LNCaP clone FGC (cell line): ENCODE measurements around the gene CPNE1.

ENCODE experiments used
- DNase-seq: peaks from one replicate; pipeline ENCODE4 v3.0.0-alpha.2; 2011; ENCODE audit warnings: low read depth
- H3K4me3 ChIP-seq: 2 replicates; pipeline ENCODE4 v1.5.1; 2011; ENCODE audit warnings: mild to moderate bottlenecking, low read depth, low read length, control low read depth
- TF ChIP-seq, protein P1 (sequence below): IDR thresholded peaks from 2 replicates; pipeline ENCODE4 v1.5.1; 2012; ENCODE audit warnings: mild to moderate bottlenecking; ENCODE audit not compliant: control insufficient read depth, insufficient read depth; ENCODE audit errors: extremely low read depth

CPNE1 gene

DNA sequence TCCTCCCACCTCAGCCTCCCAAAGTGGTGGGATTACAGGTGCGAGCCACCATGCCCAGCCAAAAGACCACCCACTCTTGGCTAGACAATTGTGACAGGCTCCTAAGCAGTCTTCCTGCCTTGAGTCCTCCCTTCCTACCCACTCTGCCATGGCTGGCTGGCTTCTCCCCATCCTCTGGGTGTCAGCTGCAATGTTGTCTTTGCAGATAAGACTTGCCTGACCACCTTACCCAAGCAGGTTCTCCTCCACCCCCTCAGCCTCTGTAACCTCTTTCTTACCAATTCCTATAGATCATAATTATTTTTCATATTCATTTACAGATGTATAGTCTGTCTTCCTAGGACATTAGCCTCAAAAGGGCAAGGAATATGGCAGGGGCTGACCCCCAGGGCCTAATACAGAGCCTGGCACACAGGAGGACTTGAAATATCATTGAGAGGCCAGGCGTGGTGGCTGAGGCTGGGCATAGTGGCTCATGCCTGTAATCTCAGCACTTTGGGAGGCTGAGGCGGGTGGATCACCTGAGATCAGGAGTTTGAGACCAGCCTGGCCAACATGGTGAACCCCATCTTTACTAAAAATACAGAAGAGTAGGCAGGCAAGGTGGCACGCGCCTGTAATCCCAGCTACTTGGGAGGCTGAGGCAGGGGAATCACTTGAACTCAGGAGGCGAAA is 77.8 kb downstream of the CPNE1 start:
- no peak for DNase-seq
- TF ChIP-seq, protein P1, sequence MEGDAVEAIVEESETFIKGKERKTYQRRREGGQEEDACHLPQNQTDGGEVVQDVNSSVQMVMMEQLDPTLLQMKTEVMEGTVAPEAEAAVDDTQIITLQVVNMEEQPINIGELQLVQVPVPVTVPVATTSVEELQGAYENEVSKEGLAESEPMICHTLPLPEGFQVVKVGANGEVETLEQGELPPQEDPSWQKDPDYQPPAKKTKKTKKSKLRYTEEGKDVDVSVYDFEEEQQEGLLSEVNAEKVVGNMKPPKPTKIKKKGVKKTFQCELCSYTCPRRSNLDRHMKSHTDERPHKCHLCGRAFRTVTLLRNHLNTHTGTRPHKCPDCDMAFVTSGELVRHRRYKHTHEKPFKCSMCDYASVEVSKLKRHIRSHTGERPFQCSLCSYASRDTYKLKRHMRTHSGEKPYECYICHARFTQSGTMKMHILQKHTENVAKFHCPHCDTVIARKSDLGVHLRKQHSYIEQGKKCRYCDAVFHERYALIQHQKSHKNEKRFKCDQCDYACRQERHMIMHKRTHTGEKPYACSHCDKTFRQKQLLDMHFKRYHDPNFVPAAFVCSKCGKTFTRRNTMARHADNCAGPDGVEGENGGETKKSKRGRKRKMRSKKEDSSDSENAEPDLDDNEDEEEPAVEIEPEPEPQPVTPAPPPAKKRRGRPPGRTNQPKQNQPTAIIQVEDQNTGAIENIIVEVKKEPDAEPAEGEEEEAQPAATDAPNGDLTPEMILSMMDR: no peak
- no peak overlapping the region for H3K4me3 ChIP-seq

DNA sequence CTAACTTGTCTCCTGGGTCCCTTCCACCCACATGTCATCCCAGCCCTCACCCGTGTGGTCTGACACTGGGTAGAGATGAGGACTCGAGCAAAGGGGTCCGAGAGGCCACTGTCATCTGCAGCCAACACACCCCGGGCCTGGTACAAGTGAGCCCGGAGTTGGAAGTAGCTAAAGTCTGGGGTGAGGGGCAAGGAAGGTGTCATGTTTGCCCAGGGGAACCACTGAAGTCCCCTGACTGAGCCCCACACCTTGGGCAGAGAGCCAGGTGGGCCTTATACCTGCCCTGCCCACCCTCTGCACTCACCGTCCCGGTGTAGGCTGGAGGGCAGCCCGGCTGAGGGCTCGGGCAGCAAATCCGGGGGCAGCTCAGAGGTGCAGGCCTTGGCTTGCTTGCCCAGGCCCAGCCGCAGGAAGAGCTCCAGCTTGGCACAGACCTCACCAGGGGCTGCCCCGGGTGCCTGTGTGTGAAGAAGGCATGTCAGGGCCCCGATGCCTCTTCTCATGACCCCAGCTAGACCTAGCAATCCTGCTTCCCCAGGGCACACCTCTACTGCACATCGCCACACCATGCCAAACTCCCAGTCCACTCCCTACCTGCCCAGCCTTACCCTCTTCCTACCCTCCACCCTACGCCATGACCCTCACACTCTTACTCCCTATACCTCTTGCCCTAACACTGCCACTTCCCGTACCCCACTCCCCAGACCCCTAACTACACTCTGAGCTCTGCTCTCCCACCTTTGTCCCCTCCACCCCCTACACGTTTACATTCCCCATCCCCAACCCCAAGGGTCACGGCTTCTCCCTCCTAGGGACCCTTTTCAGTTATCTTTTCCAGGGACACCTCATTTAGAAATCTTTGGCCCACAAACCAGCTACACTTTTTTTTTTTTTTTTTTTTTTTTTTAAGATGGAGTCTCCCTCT is 80.8 kb downstream of the CPNE1 start:
- no peak overlapping the region for H3K4me3 ChIP-seq
- no peak for DNase-seq
- TF ChIP-seq, protein P1: no peak

DNA sequence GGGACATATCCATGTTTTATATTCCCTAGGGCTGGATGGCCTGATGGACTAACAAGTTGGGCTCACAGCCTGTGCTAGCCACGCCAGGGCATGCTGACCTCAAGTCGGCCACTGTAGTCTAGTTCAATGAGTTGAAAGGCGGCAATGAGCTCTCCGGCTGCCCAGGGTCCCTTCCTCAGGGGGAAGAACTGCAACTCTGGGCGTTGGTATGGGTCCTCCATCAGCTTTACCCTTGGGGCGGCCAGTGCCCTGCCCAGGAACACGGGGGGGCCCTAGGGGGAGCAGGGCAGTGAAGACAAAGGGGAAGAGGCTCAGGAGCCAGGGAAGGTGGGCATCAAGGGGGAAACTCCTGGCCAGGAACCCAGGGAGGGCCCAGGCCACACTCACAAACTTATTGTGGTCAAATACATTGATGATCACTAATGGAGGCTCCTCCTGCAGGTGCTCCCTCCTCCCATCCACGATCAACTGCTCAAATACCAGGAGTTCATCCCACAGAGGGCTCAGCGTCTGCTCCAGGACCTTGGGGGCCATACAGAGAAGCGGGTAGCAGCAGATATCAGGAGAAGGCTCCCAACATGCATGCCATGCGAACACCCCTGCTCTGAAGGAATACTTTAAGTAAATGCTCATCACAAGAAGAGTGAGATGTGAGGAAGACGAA is 81.8 kb downstream of the CPNE1 start:
- DNase-seq: no peak
- TF ChIP-seq, protein P1: no peak
- H3K4me3 ChIP-seq: no peak overlapping the region

GRCh38 chr20:35582131-35582530 is 82.6 kb downstream of the CPNE1 start:
- TF ChIP-seq, protein P1: no peak
- no peak overlapping the region for H3K4me3 ChIP-seq
- DNase-seq: no peak

- TF ChIP-seq, protein P1: no peak
- no peak overlapping the region for H3K4me3 ChIP-seq
- no peak for DNase-seq
Measured at GRCh38 chr20:35579196-35579595, 85.5 kb downstream of the CPNE1 start.

DNA sequence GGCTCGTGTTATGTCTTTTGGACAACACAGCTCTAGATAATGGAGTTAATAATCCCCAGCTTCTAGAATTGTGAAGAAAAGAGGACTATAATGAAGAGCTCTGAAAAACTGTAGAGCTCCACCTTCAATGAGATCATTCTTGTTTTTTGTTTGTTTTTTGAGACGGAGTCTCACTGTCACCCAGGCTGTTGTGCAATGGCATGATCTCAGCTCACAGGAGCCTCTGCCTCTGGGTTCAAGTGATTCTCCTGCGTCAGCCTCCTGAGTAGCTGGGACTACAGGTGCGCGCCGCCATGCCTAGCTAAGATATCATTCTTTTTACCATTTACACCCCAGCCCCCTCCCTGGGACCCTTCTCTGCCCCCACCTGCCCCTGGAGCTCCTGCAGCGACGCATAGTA is 86.2 kb downstream of the CPNE1 start:
- no peak for DNase-seq
- TF ChIP-seq, protein P1: no peak
- no peak overlapping the region for H3K4me3 ChIP-seq
